Smooth muscle cell (in vitro differentiated cells): ENCODE data around the gene PCED1B. TPM values are rescaled to one million over a fixed set of nuclear protein-coding genes. Genes with fewer than 3 reads are reported as not detected.

Source experiments
- DNase-seq: peaks from one replicate; lab custom pipeline; 2025; ENCODE audit not compliant: unreplicated experiment; lab: John Stamatoyannopoulos, UW
- H2AFZ ChIP-seq: fragments of 200-600 bp; sonication (generic); 2 replicates; pipeline ENCODE4 v1.6.0; 2016; ENCODE audit warnings: antibody characterized with exemption, low read depth, mild to moderate bottlenecking
- H3F3A ChIP-seq: fragments of 200-600 bp; sonication (generic); 2 replicates; pipeline ENCODE4 v1.6.0; 2017; ENCODE audit warnings: antibody characterized with exemption, low read depth
- H3K27ac ChIP-seq: fragments of 200-600 bp; sonication (generic); 2 replicates; pipeline ENCODE4 v1.5.1; 2016; ENCODE audit warnings: low read depth, mild to moderate bottlenecking
- H3K27me3 ChIP-seq: fragments of 200-600 bp; sonication (generic); 2 replicates; pipeline ENCODE4 v1.6.1; 2016; ENCODE audit warnings: low read depth, mild to moderate bottlenecking
- H3K36me3 ChIP-seq: fragments of 200-600 bp; sonication (generic); 2 replicates; pipeline ENCODE4 v1.5.1; 2016; ENCODE audit warnings: low read depth
- H3K4me1 ChIP-seq: fragments of 200-600 bp; sonication (generic); 2 replicates; pipeline ENCODE4 v1.5.1; 2016; ENCODE audit warnings: low read depth
- H3K4me2 ChIP-seq: fragments of 200-600 bp; sonication (generic); 2 replicates; pipeline ENCODE4 v1.6.0; 2016; ENCODE audit warnings: mild to moderate bottlenecking
- H3K4me3 ChIP-seq: fragments of 200-600 bp; sonication (generic); 2 replicates; pipeline ENCODE4 v1.5.1; 2016; ENCODE audit warnings: mild to moderate bottlenecking
- H3K79me2 ChIP-seq: fragments of 200-600 bp; sonication (generic); 2 replicates; pipeline ENCODE4 v1.6.0; 2016; ENCODE audit warnings: low read depth, mild to moderate bottlenecking
- H3K9ac ChIP-seq: fragments of 200-600 bp; sonication (generic); 2 replicates; pipeline ENCODE4 v1.6.0; 2016; ENCODE audit warnings: low read depth
- H3K9me3 ChIP-seq: fragments of 200-600 bp; sonication (generic); replicated peaks from 2 replicates; pipeline ENCODE4 v1.5.1; 2016; ENCODE audit warnings: low read depth
- H4K20me1 ChIP-seq: fragments of 200-600 bp; sonication (generic); 2 replicates; pipeline ENCODE4 v1.6.0; 2016; ENCODE audit warnings: low read depth
- WGBS: methylation state at CpG from one replicate; pipeline ENCODE4 v1.1.7; 2016; ENCODE audit warnings: low lambda C conversion rate; 5-methylcytosine and 5-hydroxymethylcytosine counted together
- polyA plus RNA-seq: library from polyadenylated mRNA; unstranded; fragments of >200 nt; fragmentation: Nextera tagmentation; extraction: Ambion mirVana; gene quantifications from 2 replicates; pipeline ENCODE4 v1.2.1, GENCODE V29; 2016
- total RNA-seq: library from RNA; depleted of rRNA; stranded (reverse); fragments of >200 nt; gene quantifications from 2 replicates; pipeline ENCODE4 v1.2.3, GENCODE V29; 2014
- TF ChIP-seq, protein P1 (sequence below): fragments of 200-600 bp; sonication (generic); IDR thresholded peaks from 2 replicates; pipeline ENCODE4 v1.5.1; 2017; ENCODE audit warnings: borderline replicate concordance, mild to moderate bottlenecking, antibody characterized with exemption; ENCODE audit not compliant: insufficient read depth, poor library complexity, severe bottlenecking

The PCED1B gene
- total and polyA plus RNA-seq, 2 experiments from 2014 or later, result 2.7 to 3.5 TPM

DNA sequence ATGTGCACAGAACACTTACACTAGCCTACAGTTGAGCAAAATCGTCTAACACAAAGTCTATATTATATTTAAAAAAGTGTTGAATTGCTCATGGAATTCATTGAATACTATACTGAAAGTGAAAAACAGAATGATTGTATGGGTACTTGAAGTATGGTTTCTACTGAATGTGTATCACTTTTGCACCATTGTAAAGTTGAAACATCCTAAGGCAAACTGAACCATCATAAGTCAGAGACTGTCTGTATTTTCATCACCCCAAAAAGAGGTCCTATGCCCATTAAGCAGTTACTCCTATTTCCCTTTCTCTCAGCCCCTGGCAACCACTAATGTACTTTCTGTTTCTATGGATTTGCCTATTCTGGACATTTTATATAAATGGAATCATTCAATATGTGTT is 4.8 kb downstream of the PCED1B start:
- DNase-seq, result no peak
- peak overlapping the region; percentile 33 for H3K4me2 ChIP-seq
- H2AFZ ChIP-seq, result no peak overlapping the region
- no peaks in the 10 kb centered on the region for H3K9me3 ChIP-seq
- peaks cover 19% of the 10 kb centered on the region for H3F3A ChIP-seq
- peak overlapping the region; percentile 57 for H3K9ac ChIP-seq
- H3K36me3 ChIP-seq, result no peaks in the 10 kb centered on the region
- H3K4me1 ChIP-seq, result peaks cover 37% of the 10 kb centered on the region
- peak overlapping the region; percentile 83 for H3K27ac ChIP-seq
- no peaks in the 10 kb centered on the region for H4K20me1 ChIP-seq
- WGBS, result 96% methylated on average over 1 of the region's 1 CpG
- H3K27me3 ChIP-seq, result no peaks in the 10 kb centered on the region
- no peak overlapping the region for H3K4me3 ChIP-seq
- TF ChIP-seq, protein P1, sequence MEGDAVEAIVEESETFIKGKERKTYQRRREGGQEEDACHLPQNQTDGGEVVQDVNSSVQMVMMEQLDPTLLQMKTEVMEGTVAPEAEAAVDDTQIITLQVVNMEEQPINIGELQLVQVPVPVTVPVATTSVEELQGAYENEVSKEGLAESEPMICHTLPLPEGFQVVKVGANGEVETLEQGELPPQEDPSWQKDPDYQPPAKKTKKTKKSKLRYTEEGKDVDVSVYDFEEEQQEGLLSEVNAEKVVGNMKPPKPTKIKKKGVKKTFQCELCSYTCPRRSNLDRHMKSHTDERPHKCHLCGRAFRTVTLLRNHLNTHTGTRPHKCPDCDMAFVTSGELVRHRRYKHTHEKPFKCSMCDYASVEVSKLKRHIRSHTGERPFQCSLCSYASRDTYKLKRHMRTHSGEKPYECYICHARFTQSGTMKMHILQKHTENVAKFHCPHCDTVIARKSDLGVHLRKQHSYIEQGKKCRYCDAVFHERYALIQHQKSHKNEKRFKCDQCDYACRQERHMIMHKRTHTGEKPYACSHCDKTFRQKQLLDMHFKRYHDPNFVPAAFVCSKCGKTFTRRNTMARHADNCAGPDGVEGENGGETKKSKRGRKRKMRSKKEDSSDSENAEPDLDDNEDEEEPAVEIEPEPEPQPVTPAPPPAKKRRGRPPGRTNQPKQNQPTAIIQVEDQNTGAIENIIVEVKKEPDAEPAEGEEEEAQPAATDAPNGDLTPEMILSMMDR, result no peak
- no peaks in the 10 kb centered on the region for H3K79me2 ChIP-seq

DNA sequence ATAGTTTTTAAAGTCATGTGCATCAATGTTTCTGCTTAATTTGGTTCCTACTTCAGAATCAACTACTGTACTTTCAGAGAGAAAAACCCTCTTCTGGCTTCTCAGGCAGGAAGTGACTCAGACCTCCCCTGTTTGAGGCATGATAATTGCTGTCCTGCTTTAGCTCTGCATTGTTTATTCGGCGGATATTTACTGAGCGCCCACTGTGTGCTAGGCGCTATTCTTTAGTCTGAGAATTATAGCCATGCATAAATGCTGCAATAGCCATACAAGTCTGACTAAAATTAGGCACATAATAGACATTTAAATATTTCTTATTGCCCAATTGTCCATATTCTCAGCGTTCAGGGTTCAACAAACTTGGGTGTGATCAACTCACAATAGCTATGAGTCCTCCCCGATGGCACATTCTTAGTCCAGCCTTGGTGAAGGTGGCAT is 6.4 kb downstream of the PCED1B start:
- no peak overlapping the region for H3K4me3 ChIP-seq
- no peaks in the 10 kb centered on the region for H3K36me3 ChIP-seq
- peak overlapping the region; percentile 83 for H3K27ac ChIP-seq
- TF ChIP-seq, protein P1, result no peak
- H3K4me1 ChIP-seq, result peaks cover 37% of the 10 kb centered on the region
- no peaks in the 10 kb centered on the region for H3K79me2 ChIP-seq
- H3K4me2 ChIP-seq, result peak overlapping the region; percentile 73
- H3K27me3 ChIP-seq, result no peaks in the 10 kb centered on the region
- 14% methylated on average over 6 of the region's 6 CpGs for WGBS
- H3K9ac ChIP-seq, result peak overlapping the region; percentile 57
- DNase-seq, result no peak
- no peak overlapping the region for H2AFZ ChIP-seq
- peaks cover 13% of the 10 kb centered on the region for H3F3A ChIP-seq
- no peaks in the 10 kb centered on the region for H4K20me1 ChIP-seq
- H3K9me3 ChIP-seq, result no peaks in the 10 kb centered on the region

DNA sequence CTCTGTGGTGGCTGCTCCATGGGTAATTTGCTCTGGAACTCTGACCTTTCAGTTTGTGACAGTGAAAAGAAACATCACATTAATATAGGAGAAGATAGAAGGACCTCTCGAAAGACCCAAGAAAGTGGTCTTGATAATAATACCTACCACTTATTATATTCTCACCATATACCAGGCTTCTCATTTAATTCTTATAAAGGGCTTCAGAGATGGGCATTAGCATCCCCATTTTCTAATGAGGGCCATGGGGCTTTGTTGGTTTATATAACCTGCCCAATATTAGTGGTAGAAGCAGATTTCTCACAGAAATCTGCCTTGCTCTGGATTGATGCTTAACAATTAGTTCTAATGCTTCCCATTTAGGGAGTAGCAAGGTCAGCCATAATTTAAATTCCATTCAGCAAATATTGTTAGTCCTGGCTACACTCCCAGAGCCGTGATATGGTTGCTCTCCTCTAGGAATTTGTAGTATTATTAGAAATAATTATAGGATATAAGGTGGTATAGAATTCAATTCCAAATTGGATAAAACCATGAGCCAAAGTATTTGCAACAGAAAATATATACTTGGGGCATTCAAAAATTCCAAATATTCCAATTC is 7.8 kb downstream of the PCED1B start:
- no peaks in the 10 kb centered on the region for H3K36me3 ChIP-seq
- DNase-seq, result no peak
- peak overlapping the region; percentile 22 for H3K9ac ChIP-seq
- H2AFZ ChIP-seq, result peak overlapping the region; percentile 1
- H3K27ac ChIP-seq, result peak overlapping the region; percentile 83
- peak overlapping the region; percentile 54 for H3K4me2 ChIP-seq
- H4K20me1 ChIP-seq, result no peaks in the 10 kb centered on the region
- H3K79me2 ChIP-seq, result no peaks in the 10 kb centered on the region
- no peaks in the 10 kb centered on the region for H3K9me3 ChIP-seq
- no peak overlapping the region for H3K4me3 ChIP-seq
- peaks cover 37% of the 10 kb centered on the region for H3K4me1 ChIP-seq
- peaks cover 7% of the 10 kb centered on the region for H3F3A ChIP-seq
- WGBS, result 68% methylated on average over 2 of the region's 2 CpGs
- no peaks in the 10 kb centered on the region for H3K27me3 ChIP-seq
- TF ChIP-seq, protein P1, result no peak
